CD14-positive monocyte (primary cell): ENCODE measurements around the gene UNC5C. TPM values are rescaled to one million over a fixed set of nuclear protein-coding genes. Genes with fewer than 3 reads are reported as not detected.

Experiments used
- DNase-seq, 3 donors: peaks; one replicate each; pipeline ENCODE4 v3.0.0-alpha.2; 2011 to 2022
- H2AFZ ChIP-seq: 2 replicates; pipeline ENCODE4 v1.6.0; 2012; ENCODE audit warnings: mild to moderate bottlenecking, low read depth, low read length, inconsistent platforms; ENCODE audit not compliant: insufficient read depth, poor library complexity, severe bottlenecking
- H3K27ac ChIP-seq, 2 donors: 1 replicate in 1 of 2; 2 replicates in 1 of 2; pipeline ENCODE4 v1.5.1; 2012 to 2013; ENCODE audit warnings: low read length in 2 of 2, control low read depth in 1 of 2, inconsistent platforms in 1 of 2, low read depth in 1 of 2, mild to moderate bottlenecking in 1 of 2
- H3K27me3 ChIP-seq, 2 donors: one replicate each; pipeline versions ENCODE4 v1.6.0 to v1.6.1; 2011 to 2013; ENCODE audit warnings: low read length in 2 of 2; ENCODE audit not compliant: control insufficient read depth in 2 of 2, insufficient read depth in 2 of 2
- H3K36me3 ChIP-seq, 2 donors: replicated peaks in 1 of 2; 1 replicate in 1 of 2; 2 replicates in 1 of 2; pipeline versions ENCODE4 v1.5.1 to v1.6.1; 2012 to 2013; ENCODE audit warnings: low read length in 2 of 2, control low read depth in 1 of 2, inconsistent platforms in 1 of 2, mild to moderate bottlenecking in 1 of 2; ENCODE audit not compliant: insufficient read depth in 2 of 2, control insufficient read depth in 1 of 2
- H3K4me1 ChIP-seq, 2 donors: 1 replicate in 1 of 2; 2 replicates in 1 of 2; pipeline versions ENCODE4 v1.5.1 to v1.6.1; 2012 to 2013; ENCODE audit warnings: low read length in 2 of 2, control low read depth in 1 of 2, inconsistent platforms in 1 of 2, mild to moderate bottlenecking in 1 of 2, moderate library complexity in 1 of 2; ENCODE audit not compliant: insufficient read depth in 2 of 2, control insufficient read depth in 1 of 2
- H3K4me2 ChIP-seq: replicated peaks from 2 replicates; pipeline ENCODE3; 2012; ENCODE audit warnings: low read length, moderate library complexity, mild to moderate bottlenecking; ENCODE audit not compliant: poor library complexity, severe bottlenecking; ENCODE audit errors: extremely low read depth
- H3K4me3 ChIP-seq, 3 experiments: fragments of 200-600 bp in 1 of 3; sonication (generic) in 1 of 3; replicated peaks in 1 of 3; 1 replicate in 2 of 3; 2 replicates in 1 of 3; pipeline ENCODE4 v1.5.1; 2011 to 2013; ENCODE audit warnings: low read length in 3 of 3, mild to moderate bottlenecking in 3 of 3, control low read depth in 2 of 3, low read depth in 2 of 3, inconsistent platforms in 1 of 3, moderate library complexity in 1 of 3
- H3K79me2 ChIP-seq: 2 replicates; pipeline ENCODE4 v1.6.0; 2012; ENCODE audit warnings: mild to moderate bottlenecking, control low read depth, inconsistent platforms, low read length, moderate library complexity; ENCODE audit not compliant: insufficient read depth
- H3K9ac ChIP-seq: 2 replicates; pipeline ENCODE4 v1.6.0; 2017; ENCODE audit warnings: low read length, mild to moderate bottlenecking; ENCODE audit not compliant: insufficient read depth, poor library complexity, severe bottlenecking
- H3K9me3 ChIP-seq, 2 donors: replicated peaks in 1 of 2; 1 replicate in 1 of 2; 2 replicates in 1 of 2; pipeline versions ENCODE4 v1.5.1 to v1.6.1; 2012 to 2013; ENCODE audit warnings: low read length in 2 of 2, control low read depth in 1 of 2; ENCODE audit not compliant: control insufficient read depth in 1 of 2, insufficient read depth in 1 of 2
- H4K20me1 ChIP-seq: 2 replicates; pipeline ENCODE4 v1.6.0; 2012; ENCODE audit warnings: mild to moderate bottlenecking, low read length, control low read depth, moderate library complexity; ENCODE audit not compliant: insufficient read depth
- H3K27ac Mint-ChIP-seq, 7 donors: one replicate each; pipeline ENCODE4 v1.8.0; 2020; ENCODE audit warnings: mild to moderate bottlenecking in 7 of 7, mixed read lengths in 7 of 7, moderate library complexity in 6 of 7, inconsistent platforms in 2 of 7
- H3K27me3 Mint-ChIP-seq, 3 donors: one replicate each; pipeline ENCODE4 v1.8.0; 2021 to 2022; ENCODE audit warnings: low read depth in 3 of 3, mild to moderate bottlenecking in 3 of 3, mixed read lengths in 3 of 3, moderate library complexity in 3 of 3, inconsistent platforms in 1 of 3
- H3K36me3 Mint-ChIP-seq, 2 donors: one replicate each; pipeline ENCODE4 v1.8.0; 2020; ENCODE audit warnings: mixed read lengths in 2 of 2, inconsistent platforms in 1 of 2, mild to moderate bottlenecking in 1 of 2
- H3K4me1 Mint-ChIP-seq: one replicate; pipeline ENCODE4 v1.8.0; 2020; ENCODE audit warnings: mild to moderate bottlenecking, mixed read lengths
- H3K4me3 Mint-ChIP-seq, 2 donors: one replicate each; pipeline ENCODE4 v1.8.0; 2020; ENCODE audit warnings: mild to moderate bottlenecking in 2 of 2, mixed read lengths in 2 of 2, moderate library complexity in 1 of 2
- H3K9me3 Mint-ChIP-seq, 7 donors: one replicate each; pipeline ENCODE4 v1.8.0; 2020 to 2022; ENCODE audit warnings: mixed read lengths in 7 of 7, mild to moderate bottlenecking in 6 of 7, moderate library complexity in 6 of 7, inconsistent platforms in 2 of 7
- WGBS: methylation state at CpG from one replicate; pipeline ENCODE4 v1.1.5; 2013; ENCODE audit warnings: missing lambda C conversion rate; ENCODE audit not compliant: insufficient coverage; 5-methylcytosine and 5-hydroxymethylcytosine counted together
- intact Hi-C, 2 donors: fragments of 100-400 bp; cut with micrococcal nuclease; formaldehyde crosslinking; loops; one replicate each; pipeline versions ENCODE4 v1.15.0 to v1.15.1; 2023
- polyA plus RNA-seq, 3 donors: library from polyadenylated mRNA; depleted of rRNA in 1 of 3; unstranded in 2 of 3; stranded (reverse) in 1 of 3; fragments of 300-500 nt in 2 of 3; fragments of >200 nt in 1 of 3; fragmentation: Illumina TruSeq in 2 of 3; gene quantifications; 1 replicate in 2 of 3; 2 replicates in 1 of 3; pipeline ENCODE4 v1.2.3, GENCODE V29; 2012 to 2021
- TF ChIP-seq, protein P1 (sequence below): fragments of 200-600 bp; IDR thresholded peaks from one replicate; pipeline ENCODE4 v1.8.0; 2022; ENCODE audit warnings: antibody characterized with exemption, mild to moderate bottlenecking

UNC5C gene
- polyA plus RNA-seq, 3 donors: 0.03 TPM; not detected in 2

DNA sequence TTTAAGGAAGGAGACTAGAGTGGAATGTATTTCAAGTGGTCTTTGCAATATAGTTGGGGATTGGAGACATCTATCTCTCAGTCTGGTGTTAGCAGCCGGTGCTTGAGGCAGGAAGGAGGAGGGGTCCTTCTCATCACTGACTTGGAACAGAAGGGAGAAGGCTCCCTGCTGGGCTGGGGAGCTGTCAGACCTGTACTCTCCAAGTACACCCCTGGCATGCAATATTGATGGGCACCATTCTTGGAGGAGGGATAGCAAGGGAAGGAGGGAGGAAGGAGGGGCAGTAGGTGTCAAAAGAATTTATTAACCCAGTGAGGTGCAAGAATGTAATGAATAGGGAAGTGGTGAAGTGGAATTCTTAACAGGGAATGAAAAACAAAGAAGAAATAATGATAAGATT lies 338.8 kb downstream of the UNC5C start:
- Histone ChIP-seq H3K4me3 (no peak overlapping the region), H3K9ac (no peak overlapping the region), H3K4me2 (no peak overlapping the region), H3K9me3 (no peaks in the 10 kb centered on the region), H3K36me3 (no peaks in the 10 kb centered on the region), H3K4me1 (peaks cover 0 to 10% of the 10 kb centered on the region in 2 donors), H4K20me1 (no peaks in the 10 kb centered on the region), H3K27me3 (no peaks in the 10 kb centered on the region), H3K79me2 (no peaks in the 10 kb centered on the region), H3K27ac (no peak overlapping the region), H2AFZ (no peak overlapping the region)
- peaks cover 0 to 4% (median 2%) of the 10 kb centered on the region in 3 donors for H3K27me3 Mint-ChIP-seq
- H3K36me3 Mint-ChIP-seq: no peaks in the 10 kb centered on the region
- H3K4me3 Mint-ChIP-seq: no peak overlapping the region
- H3K9me3 Mint-ChIP-seq: no peaks in the 10 kb centered on the region
- H3K27ac Mint-ChIP-seq: no peak overlapping the region
- no CpG with 5 or more reads among the region's 1 CpG for WGBS
- H3K4me1 Mint-ChIP-seq: peaks cover 10% of the 10 kb centered on the region
- TF ChIP-seq, protein P1, sequence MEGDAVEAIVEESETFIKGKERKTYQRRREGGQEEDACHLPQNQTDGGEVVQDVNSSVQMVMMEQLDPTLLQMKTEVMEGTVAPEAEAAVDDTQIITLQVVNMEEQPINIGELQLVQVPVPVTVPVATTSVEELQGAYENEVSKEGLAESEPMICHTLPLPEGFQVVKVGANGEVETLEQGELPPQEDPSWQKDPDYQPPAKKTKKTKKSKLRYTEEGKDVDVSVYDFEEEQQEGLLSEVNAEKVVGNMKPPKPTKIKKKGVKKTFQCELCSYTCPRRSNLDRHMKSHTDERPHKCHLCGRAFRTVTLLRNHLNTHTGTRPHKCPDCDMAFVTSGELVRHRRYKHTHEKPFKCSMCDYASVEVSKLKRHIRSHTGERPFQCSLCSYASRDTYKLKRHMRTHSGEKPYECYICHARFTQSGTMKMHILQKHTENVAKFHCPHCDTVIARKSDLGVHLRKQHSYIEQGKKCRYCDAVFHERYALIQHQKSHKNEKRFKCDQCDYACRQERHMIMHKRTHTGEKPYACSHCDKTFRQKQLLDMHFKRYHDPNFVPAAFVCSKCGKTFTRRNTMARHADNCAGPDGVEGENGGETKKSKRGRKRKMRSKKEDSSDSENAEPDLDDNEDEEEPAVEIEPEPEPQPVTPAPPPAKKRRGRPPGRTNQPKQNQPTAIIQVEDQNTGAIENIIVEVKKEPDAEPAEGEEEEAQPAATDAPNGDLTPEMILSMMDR: no peak
- intact Hi-C loops: no loop called here
- no peak for DNase-seq

DNA sequence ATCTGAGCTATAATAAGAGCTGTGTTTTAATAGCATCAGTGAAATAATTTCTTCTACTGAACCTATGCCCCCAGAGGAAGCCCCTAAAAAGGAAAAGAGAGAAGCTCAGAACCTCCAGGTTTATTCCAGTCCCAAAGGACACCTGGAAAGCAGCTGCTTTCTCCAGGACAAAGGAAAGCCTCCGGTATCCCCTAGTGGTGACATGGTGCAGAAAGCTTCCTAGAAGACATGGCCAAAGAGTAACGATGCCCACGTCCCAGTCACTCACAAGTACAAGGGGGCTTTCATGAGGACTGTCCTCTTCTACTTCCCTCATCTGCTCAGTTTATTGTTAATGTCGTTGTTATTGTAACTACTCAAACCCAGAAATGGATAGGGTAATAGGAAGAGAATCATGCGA lies 343.9 kb downstream of the UNC5C start:
- no peak overlapping the region for H3K4me3 ChIP-seq
- H4K20me1 ChIP-seq: no peaks in the 10 kb centered on the region
- H3K36me3 Mint-ChIP-seq: no peaks in the 10 kb centered on the region
- H3K4me2 ChIP-seq: no peak overlapping the region
- H3K4me3 Mint-ChIP-seq: no peak overlapping the region
- intact Hi-C loops: no loop called here
- no peak overlapping the region for H3K9ac ChIP-seq
- H3K9me3 ChIP-seq: no peaks in the 10 kb centered on the region
- no peaks in the 10 kb centered on the region for H3K36me3 ChIP-seq
- H3K79me2 ChIP-seq: no peaks in the 10 kb centered on the region
- no peaks in the 10 kb centered on the region for H3K4me1 Mint-ChIP-seq
- H3K9me3 Mint-ChIP-seq: peaks cover 0 to 4% (median 0%) of the 10 kb centered on the region in 7 donors
- H3K4me1 ChIP-seq: no peaks in the 10 kb centered on the region
- H3K27me3 Mint-ChIP-seq: peaks cover 2 to 5% (median 2%) of the 10 kb centered on the region in 3 donors
- H2AFZ ChIP-seq: no peak overlapping the region
- TF ChIP-seq, protein P1: no peak
- WGBS: 0% methylated on average over 1 of the region's 5 CpGs
- DNase-seq: no peak
- H3K27ac ChIP-seq: no peak overlapping the region
- H3K27me3 ChIP-seq: no peaks in the 10 kb centered on the region
- H3K27ac Mint-ChIP-seq: no peak overlapping the region
